Measurements from ENCODE around the gene LMO7.

GRCh38 chr13:75804605-75805004 is 168.5 kb downstream of the LMO7 start:
- TF ChIP-seq POLR2A (IDR thresholded peaks at IDR 0.05; ENCODE audit: low read depth, low read length) (no peak), POLR2AphosphoS5 (IDR thresholded peaks at IDR 0.05; ENCODE audit: low read depth, low read length) (no peak)

All from GM12892 (cell line).